GM12872 (cell line): ENCODE results near the gene AMER2.

Experiments used
- TF ChIP-seq, protein P1 (sequence below): IDR thresholded peaks from 3 replicates; pipeline ENCODE4 v1.5.1; 2011; ENCODE audit warnings: low read depth, mild to moderate bottlenecking, low read length, moderate library complexity; ENCODE audit not compliant: insufficient read depth

The AMER2 gene

GRCh38 chr13:25112695-25113255 is 59.3 kb downstream of the AMER2 start:
- TF ChIP-seq, protein P1, sequence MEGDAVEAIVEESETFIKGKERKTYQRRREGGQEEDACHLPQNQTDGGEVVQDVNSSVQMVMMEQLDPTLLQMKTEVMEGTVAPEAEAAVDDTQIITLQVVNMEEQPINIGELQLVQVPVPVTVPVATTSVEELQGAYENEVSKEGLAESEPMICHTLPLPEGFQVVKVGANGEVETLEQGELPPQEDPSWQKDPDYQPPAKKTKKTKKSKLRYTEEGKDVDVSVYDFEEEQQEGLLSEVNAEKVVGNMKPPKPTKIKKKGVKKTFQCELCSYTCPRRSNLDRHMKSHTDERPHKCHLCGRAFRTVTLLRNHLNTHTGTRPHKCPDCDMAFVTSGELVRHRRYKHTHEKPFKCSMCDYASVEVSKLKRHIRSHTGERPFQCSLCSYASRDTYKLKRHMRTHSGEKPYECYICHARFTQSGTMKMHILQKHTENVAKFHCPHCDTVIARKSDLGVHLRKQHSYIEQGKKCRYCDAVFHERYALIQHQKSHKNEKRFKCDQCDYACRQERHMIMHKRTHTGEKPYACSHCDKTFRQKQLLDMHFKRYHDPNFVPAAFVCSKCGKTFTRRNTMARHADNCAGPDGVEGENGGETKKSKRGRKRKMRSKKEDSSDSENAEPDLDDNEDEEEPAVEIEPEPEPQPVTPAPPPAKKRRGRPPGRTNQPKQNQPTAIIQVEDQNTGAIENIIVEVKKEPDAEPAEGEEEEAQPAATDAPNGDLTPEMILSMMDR, result no peak
